SU-DHL-6 (cell line): ENCODE results near the gene LHX6.

Source experiments
- H2AFZ ChIP-seq: fragments of 200-600 bp; sonication (generic); 2 replicates; pipeline ENCODE4 v1.6.1; 2014; ENCODE audit warnings: low read depth, mild to moderate bottlenecking, moderate library complexity, mixed read lengths, antibody characterized with exemption, low read length; ENCODE audit not compliant: severe bottlenecking
- H3F3A ChIP-seq: fragments of 200-600 bp; shearing (Covaris generic); 2 replicates; pipeline ENCODE4 v1.6.0; 2016; ENCODE audit warnings: antibody characterized with exemption, mild to moderate bottlenecking; ENCODE audit not compliant: insufficient read depth
- H3K27ac ChIP-seq: fragments of 200-600 bp; sonication (generic); 2 replicates; pipeline ENCODE4 v1.5.1; 2016; ENCODE audit warnings: low read depth, mild to moderate bottlenecking, low read length, moderate library complexity, mixed read lengths
- H3K27me3 ChIP-seq: fragments of 200-600 bp; sonication (generic), shearing (Covaris generic); 2 replicates; pipeline ENCODE4 v1.6.0; 2014; ENCODE audit warnings: mild to moderate bottlenecking, low read length
- H3K36me3 ChIP-seq: fragments of 200-600 bp; sonication (generic); 2 replicates; pipeline ENCODE4 v1.6.1; 2014; ENCODE audit warnings: mild to moderate bottlenecking, low read length, mixed read lengths
- H3K4me2 ChIP-seq: fragments of 300-600, 200-600 bp; shearing (Covaris generic), sonication (generic); 2 replicates; pipeline ENCODE4 v1.6.0; 2014; ENCODE audit warnings: low read length, low read depth, mild to moderate bottlenecking; ENCODE audit not compliant: poor library complexity, severe bottlenecking
- H3K4me3 ChIP-seq: fragments of 200-600 bp; sonication (generic); 2 replicates; pipeline ENCODE4 v1.5.1; 2014; ENCODE audit warnings: antibody characterized with exemption, low read length, mild to moderate bottlenecking, mixed read lengths; ENCODE audit not compliant: insufficient read depth, poor library complexity, severe bottlenecking
- H3K79me2 ChIP-seq: fragments of 200-600 bp; sonication (generic); 2 replicates; pipeline ENCODE4 v1.6.1; 2014; ENCODE audit warnings: mild to moderate bottlenecking, low read length, moderate library complexity; ENCODE audit not compliant: insufficient read depth
- H3K9ac ChIP-seq: fragments of 200-600 bp; sonication (generic); 2 replicates; pipeline ENCODE4 v1.7.0; 2014; ENCODE audit warnings: mild to moderate bottlenecking, low read length
- H3K9me2 ChIP-seq: fragments of 200-600 bp; sonication (generic); replicated peaks from 2 replicates; pipeline ENCODE4 v1.6.1; 2014; ENCODE audit warnings: low read length; ENCODE audit not compliant: insufficient read depth
- H3K9me3 ChIP-seq: fragments of 200-600 bp; sonication (generic); 2 replicates; pipeline ENCODE4 v1.6.1; 2014; ENCODE audit warnings: low read length, mixed read lengths; ENCODE audit not compliant: insufficient read depth
- H4K20me1 ChIP-seq: fragments of 200-600 bp; sonication (generic); 2 replicates; pipeline ENCODE4 v1.6.1; 2014; ENCODE audit warnings: low read depth, mild to moderate bottlenecking, antibody characterized with exemption, low read length, moderate library complexity, mixed read lengths
- CTCF ChIP-seq: fragments of 200-600 bp; sonication (generic); IDR thresholded peaks from one replicate; pipeline ENCODE4 v1.5.1; 2017; ENCODE audit warnings: antibody characterized with exemption, mild to moderate bottlenecking, low read length, moderate library complexity; ENCODE audit not compliant: insufficient read depth, poor library complexity, severe bottlenecking
- EZH2phosphoT487 ChIP-seq: fragments of 200-600 bp; sonication (generic), shearing (Covaris generic); conservative IDR thresholded peaks from 2 replicates; pipeline ENCODE4 v1.6.1; 2018; ENCODE audit warnings: mild to moderate bottlenecking, antibody characterized with exemption, low read length, moderate library complexity, mixed read lengths

Gene LHX6

GRCh38 chr9:122204491-122204890 is 24.3 kb downstream of the LHX6 start:
- no peak overlapping the region for H3K4me2 ChIP-seq
- H3K9ac ChIP-seq, result no peak overlapping the region
- H3K36me3 ChIP-seq, result no peaks in the 10 kb centered on the region
- no peaks in the 10 kb centered on the region for H4K20me1 ChIP-seq
- H3K9me2 ChIP-seq, result no peaks in the 10 kb centered on the region
- H3K27ac ChIP-seq, result no peak overlapping the region
- H3K9me3 ChIP-seq, result no peaks in the 10 kb centered on the region
- no peaks in the 10 kb centered on the region for H3K27me3 ChIP-seq
- TF ChIP-seq EZH2phosphoT487 (no peak), CTCF (no peak)
- no peak overlapping the region for H3K4me3 ChIP-seq
- no peaks in the 10 kb centered on the region for H3K79me2 ChIP-seq
- no peaks in the 10 kb centered on the region for H3F3A ChIP-seq
- H2AFZ ChIP-seq, result no peak overlapping the region

GRCh38 chr9:122204055-122204454 is 24.7 kb downstream of the LHX6 start:
- H2AFZ ChIP-seq, result no peak overlapping the region
- H3K36me3 ChIP-seq, result no peaks in the 10 kb centered on the region
- no peak overlapping the region for H3K27ac ChIP-seq
- H4K20me1 ChIP-seq, result no peaks in the 10 kb centered on the region
- no peaks in the 10 kb centered on the region for H3F3A ChIP-seq
- H3K9me2 ChIP-seq, result no peaks in the 10 kb centered on the region
- H3K4me3 ChIP-seq, result no peak overlapping the region
- H3K9ac ChIP-seq, result no peak overlapping the region
- TF ChIP-seq CTCF (no peak), EZH2phosphoT487 (no peak)
- H3K4me2 ChIP-seq, result no peak overlapping the region
- no peaks in the 10 kb centered on the region for H3K79me2 ChIP-seq
- no peaks in the 10 kb centered on the region for H3K27me3 ChIP-seq
- H3K9me3 ChIP-seq, result no peaks in the 10 kb centered on the region

DNA sequence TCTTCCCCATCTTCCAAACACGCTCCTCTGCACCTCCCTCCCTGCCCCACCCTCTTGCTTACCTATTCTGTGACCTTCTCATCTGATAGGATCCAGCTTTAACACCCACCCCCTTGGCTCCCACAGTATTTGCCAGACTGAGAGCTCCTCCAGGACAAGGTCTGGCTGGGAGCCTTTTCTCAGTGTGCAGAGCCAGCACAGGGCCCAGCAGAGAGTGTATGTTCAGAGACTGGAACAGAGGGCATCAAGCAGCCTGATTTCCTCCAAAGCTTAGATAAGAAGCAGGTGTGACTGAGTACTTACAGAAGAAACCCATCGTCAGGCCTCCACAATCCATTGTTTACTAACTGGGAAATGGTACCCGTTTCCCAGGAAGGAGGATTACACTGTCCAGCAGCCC is 26.6 kb downstream of the LHX6 start:
- H3K36me3 ChIP-seq, result no peaks in the 10 kb centered on the region
- H3K9me3 ChIP-seq, result no peaks in the 10 kb centered on the region
- H3K4me2 ChIP-seq, result no peak overlapping the region
- H4K20me1 ChIP-seq, result no peaks in the 10 kb centered on the region
- no peak overlapping the region for H3K9ac ChIP-seq
- H3F3A ChIP-seq, result no peaks in the 10 kb centered on the region
- no peak overlapping the region for H3K27ac ChIP-seq
- H3K9me2 ChIP-seq, result no peaks in the 10 kb centered on the region
- H3K27me3 ChIP-seq, result no peaks in the 10 kb centered on the region
- no peaks in the 10 kb centered on the region for H3K79me2 ChIP-seq
- H2AFZ ChIP-seq, result no peak overlapping the region
- no peak for TF ChIP-seq CTCF
- TF ChIP-seq EZH2phosphoT487, result no peak
- no peak overlapping the region for H3K4me3 ChIP-seq

DNA sequence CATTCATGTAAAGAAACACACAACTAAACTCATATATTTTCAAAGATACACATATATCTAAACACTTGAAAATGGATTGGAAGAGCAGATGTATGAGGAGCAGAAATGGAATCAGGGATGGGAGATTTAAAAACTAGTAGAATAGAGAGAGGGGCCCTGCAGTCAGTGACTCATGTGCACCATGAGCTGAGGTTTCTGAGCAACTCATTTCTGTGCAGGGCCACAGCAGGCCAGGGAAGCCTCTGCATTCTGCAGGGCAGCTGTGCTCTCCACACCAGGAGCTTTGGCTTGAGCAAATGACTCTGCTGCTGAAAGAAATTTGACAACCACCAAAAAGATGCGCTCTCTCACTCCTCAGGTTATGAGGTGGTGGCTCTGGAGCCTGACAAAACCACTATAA is 27.1 kb downstream of the LHX6 start:
- no peak overlapping the region for H3K4me2 ChIP-seq
- TF ChIP-seq CTCF, result no peak
- no peak for TF ChIP-seq EZH2phosphoT487
- no peaks in the 10 kb centered on the region for H4K20me1 ChIP-seq
- no peaks in the 10 kb centered on the region for H3K36me3 ChIP-seq
- no peaks in the 10 kb centered on the region for H3K27me3 ChIP-seq
- no peaks in the 10 kb centered on the region for H3F3A ChIP-seq
- H3K27ac ChIP-seq, result no peak overlapping the region
- no peaks in the 10 kb centered on the region for H3K9me2 ChIP-seq
- H2AFZ ChIP-seq, result no peak overlapping the region
- no peaks in the 10 kb centered on the region for H3K9me3 ChIP-seq
- H3K4me3 ChIP-seq, result no peak overlapping the region
- H3K9ac ChIP-seq, result no peak overlapping the region
- H3K79me2 ChIP-seq, result no peaks in the 10 kb centered on the region
